OCI-LY1 (cell line): ENCODE data around the gene ELF2.
"Not testable (repeated sequence)": the region's sequence is repeated elsewhere in the genome, so short reads cannot be mapped to it uniquely, and the experiment has no call there.

ENCODE experiments used
- EZH2 ChIP-seq: fragments of 200-600 bp; sonication (generic), shearing (Covaris generic); IDR thresholded peaks from 2 replicates; pipeline ENCODE4 v1.8.0; 2017; ENCODE audit warnings: borderline replicate concordance, mixed run types, mild to moderate bottlenecking, antibody characterized with exemption, low read length, moderate library complexity, mixed read lengths
- TF ChIP-seq, protein P1 (sequence below): fragments of 200-600 bp; sonication (generic), shearing (Covaris generic); IDR thresholded peaks from 2 replicates; pipeline ENCODE4 v1.5.1; 2017; ENCODE audit warnings: mild to moderate bottlenecking, antibody characterized with exemption, low read length, moderate library complexity, mixed read lengths

DNA sequence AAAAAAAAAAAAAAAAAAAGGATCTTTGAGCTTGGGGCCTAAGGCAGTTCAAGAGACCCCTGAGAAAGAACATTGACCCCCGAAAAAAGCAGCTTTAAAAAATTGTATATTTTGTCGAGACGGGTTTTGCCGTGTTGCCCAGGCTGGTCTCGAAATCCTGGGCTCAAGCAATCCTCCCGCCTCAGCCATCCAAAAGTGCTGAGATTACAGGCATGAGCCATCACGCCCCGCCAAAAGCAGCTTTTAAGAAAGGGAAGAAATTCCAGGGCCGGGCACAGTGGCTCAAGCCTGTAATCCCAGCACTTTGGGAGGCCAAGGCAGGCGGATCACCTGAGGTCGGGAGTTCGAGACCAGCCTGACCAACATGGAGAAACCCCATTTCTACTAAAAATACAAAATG, 155.9 kb downstream of the ELF2 start:
- not testable (repeated sequence) for TF ChIP-seq EZH2
- TF ChIP-seq, protein P1, sequence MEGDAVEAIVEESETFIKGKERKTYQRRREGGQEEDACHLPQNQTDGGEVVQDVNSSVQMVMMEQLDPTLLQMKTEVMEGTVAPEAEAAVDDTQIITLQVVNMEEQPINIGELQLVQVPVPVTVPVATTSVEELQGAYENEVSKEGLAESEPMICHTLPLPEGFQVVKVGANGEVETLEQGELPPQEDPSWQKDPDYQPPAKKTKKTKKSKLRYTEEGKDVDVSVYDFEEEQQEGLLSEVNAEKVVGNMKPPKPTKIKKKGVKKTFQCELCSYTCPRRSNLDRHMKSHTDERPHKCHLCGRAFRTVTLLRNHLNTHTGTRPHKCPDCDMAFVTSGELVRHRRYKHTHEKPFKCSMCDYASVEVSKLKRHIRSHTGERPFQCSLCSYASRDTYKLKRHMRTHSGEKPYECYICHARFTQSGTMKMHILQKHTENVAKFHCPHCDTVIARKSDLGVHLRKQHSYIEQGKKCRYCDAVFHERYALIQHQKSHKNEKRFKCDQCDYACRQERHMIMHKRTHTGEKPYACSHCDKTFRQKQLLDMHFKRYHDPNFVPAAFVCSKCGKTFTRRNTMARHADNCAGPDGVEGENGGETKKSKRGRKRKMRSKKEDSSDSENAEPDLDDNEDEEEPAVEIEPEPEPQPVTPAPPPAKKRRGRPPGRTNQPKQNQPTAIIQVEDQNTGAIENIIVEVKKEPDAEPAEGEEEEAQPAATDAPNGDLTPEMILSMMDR, result not testable (repeated sequence)
